Aorta (tissue), 5 donors: ENCODE data around the gene EFCAB12. TPM values are rescaled to one million over a fixed set of nuclear protein-coding genes. Genes with fewer than 3 reads are reported as not detected.

Experiments
- ATAC-seq: fragments of 200-7000 bp; cut with Tn5 transposase; one replicate; pipeline ENCODE4 v1.9.1; 2022; ENCODE audit warnings: moderate library complexity; ENCODE audit not compliant: low FRiP score
- DNase-seq, 2 donors: peaks; one replicate each; pipeline ENCODE4 v3.0.0-alpha.2; 2020
- H3K27ac ChIP-seq, 2 donors: one replicate each; pipeline ENCODE4 v1.5.1; 2013; ENCODE audit warnings: low read length in 2 of 2, mild to moderate bottlenecking in 2 of 2, moderate library complexity in 2 of 2, control low read depth in 1 of 2, inconsistent platforms in 1 of 2, low read depth in 1 of 2
- H3K27me3 ChIP-seq, 2 donors: one replicate each; pipeline ENCODE4 v1.6.1; 2013; ENCODE audit warnings: control low read depth in 1 of 2, low read length in 1 of 2, mild to moderate bottlenecking in 1 of 2, moderate library complexity in 1 of 2; ENCODE audit not compliant: insufficient read depth in 2 of 2, control insufficient read depth in 1 of 2
- H3K36me3 ChIP-seq, 2 donors: one replicate each; pipeline ENCODE4 v1.6.1; 2013; ENCODE audit warnings: control low read depth in 1 of 2, low read length in 1 of 2, mild to moderate bottlenecking in 1 of 2; ENCODE audit not compliant: insufficient read depth in 2 of 2, control insufficient read depth in 1 of 2
- H3K4me1 ChIP-seq, 2 donors: one replicate each; pipeline ENCODE4 v1.6.1; 2013; ENCODE audit warnings: low read length in 2 of 2, control low read depth in 1 of 2, mild to moderate bottlenecking in 1 of 2, moderate library complexity in 1 of 2; ENCODE audit not compliant: insufficient read depth in 2 of 2, control insufficient read depth in 1 of 2
- H3K4me3 ChIP-seq, 2 donors: one replicate each; pipeline ENCODE4 v1.5.1; 2013; ENCODE audit warnings: low read length in 2 of 2, control low read depth in 1 of 2, mild to moderate bottlenecking in 1 of 2
- H3K9me3 ChIP-seq: one replicate; pipeline ENCODE4 v1.6.1; 2013; ENCODE audit warnings: mild to moderate bottlenecking, low read length; ENCODE audit not compliant: control insufficient read depth
- WGBS, 2 donors: extraction: QIAGEN DNeasy Blood & Tissue Kit; methylation state at CpG; one replicate each; pipeline ENCODE4 v1.1.7; 2013; 5-methylcytosine and 5-hydroxymethylcytosine counted together
- intact Hi-C, 2 donors: fragments of 100-400 bp; cut with DNase I; formaldehyde crosslinking; loops; one replicate each; pipeline versions ENCODE4 v1.14.2 to v1.15.0; 2022
- polyA plus RNA-seq, 2 donors: library from polyadenylated mRNA; stranded (reverse); fragments of 200-250 nt; gene quantifications; one replicate each; pipeline ENCODE4 v1.2.3, GENCODE V29; 2013
- total RNA-seq, 2 donors: library from RNA; stranded (reverse); fragmentation: NEBNext Ultra II Directional; extraction: Animal tissue kit (Norgen Biotek cat#: 25700); gene quantifications; one replicate each; pipeline ENCODE4 v1.2.1, GENCODE V29; 2021
- donor health status: healthy with polysubstance abuse.
- donor health status: Bipolar disorder and iron deficiency.
- donor health status: DM: no; HTN: no; CAD: no.
- donor health status: DM: no; HTN: no; CAD: no.
- donor health status: DM: yes; HTN: yes; CAD: no.

Gene EFCAB12
- total and polyA plus RNA-seq, 4 donors: 0.10 to 0.36 (median 0.25) TPM; not detected in 1

DNA sequence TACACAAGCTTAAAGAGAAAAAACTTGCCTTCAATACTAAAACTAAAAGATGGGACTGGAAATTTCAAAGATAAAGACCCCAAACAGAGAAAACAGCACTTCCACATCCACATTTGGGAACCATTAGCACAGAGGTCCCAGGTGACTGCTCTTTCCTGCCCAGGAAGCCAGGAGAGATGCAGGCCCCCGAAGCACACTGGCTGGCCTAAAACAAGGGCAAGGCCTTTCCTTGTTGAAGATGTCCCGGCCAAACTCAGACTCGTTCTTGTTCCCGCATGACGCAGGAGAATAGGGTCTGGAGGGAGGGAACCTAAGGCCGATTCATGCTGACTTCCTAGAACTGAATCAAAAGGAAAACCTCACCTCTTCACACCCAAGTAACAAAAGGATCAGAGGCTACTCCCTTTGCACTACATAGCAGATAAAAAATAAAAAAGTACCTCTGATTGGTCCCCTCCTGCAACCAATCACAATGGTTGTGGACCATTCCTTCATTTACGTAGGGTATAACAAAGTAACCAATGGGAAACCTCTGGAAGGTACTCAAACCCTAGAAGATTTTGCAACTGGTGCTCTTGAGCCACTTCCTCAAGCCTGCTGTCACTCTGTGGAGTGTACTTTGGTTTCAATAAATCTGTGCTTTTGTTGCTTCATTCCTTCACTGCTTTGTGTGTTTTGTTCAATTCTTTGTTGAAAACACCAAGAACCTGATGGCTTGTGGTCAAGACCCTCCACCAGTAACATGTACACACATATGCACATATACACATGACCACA lies 48.7 kb downstream of the EFCAB12 start:
- no peaks in the 10 kb centered on the region for H3K36me3 ChIP-seq
- DNase-seq (no peak), ATAC-seq (no peak)
- H3K4me3 ChIP-seq: no peak overlapping the region
- H3K27ac ChIP-seq: no peak overlapping the region
- 85 to 87% methylated on average over 7 of the region's 7 CpGs for WGBS, 2 donors
- intact Hi-C loops: loop anchor here (10.0 kb wide), 2 partner anchors 445 to 555 kb away; no protein-coding TSS in a partner anchor
- H3K9me3 ChIP-seq: no peaks in the 10 kb centered on the region
- H3K4me1 ChIP-seq: no peaks in the 10 kb centered on the region
- H3K27me3 ChIP-seq: no peaks in the 10 kb centered on the region

DNA sequence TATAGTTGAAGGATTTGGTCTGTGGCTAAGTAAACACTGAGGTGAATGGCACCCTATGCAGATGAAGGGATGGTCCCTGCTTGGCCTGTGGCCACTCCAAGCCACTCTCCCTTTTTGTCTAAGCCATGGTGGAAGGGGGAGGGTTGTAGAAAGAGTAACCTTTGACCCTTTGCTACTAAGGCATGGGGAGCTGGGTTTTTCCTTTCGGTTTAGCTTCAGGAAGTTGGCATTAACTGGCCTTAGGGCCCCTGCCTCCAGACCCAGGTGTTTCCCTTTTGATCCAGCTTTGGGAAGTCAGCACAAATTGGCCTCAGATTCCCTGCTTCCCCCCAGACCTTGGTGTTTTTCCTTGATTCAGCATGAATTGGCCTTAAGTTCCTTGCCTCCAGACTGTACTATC lies 49.5 kb downstream of the EFCAB12 start:
- peak in 1 of 2 donors; percentile 2 for DNase-seq
- intact Hi-C loops: no loop called here
- H3K4me3 ChIP-seq: no peak overlapping the region
- no peaks in the 10 kb centered on the region for H3K4me1 ChIP-seq
- no peak overlapping the region for H3K27ac ChIP-seq
- H3K27me3 ChIP-seq: no peaks in the 10 kb centered on the region
- no peak for ATAC-seq
- no peaks in the 10 kb centered on the region for H3K36me3 ChIP-seq
- 73 to 78% methylated on average over 1 of the region's 1 CpG for WGBS, 2 donors
- no peaks in the 10 kb centered on the region for H3K9me3 ChIP-seq

DNA sequence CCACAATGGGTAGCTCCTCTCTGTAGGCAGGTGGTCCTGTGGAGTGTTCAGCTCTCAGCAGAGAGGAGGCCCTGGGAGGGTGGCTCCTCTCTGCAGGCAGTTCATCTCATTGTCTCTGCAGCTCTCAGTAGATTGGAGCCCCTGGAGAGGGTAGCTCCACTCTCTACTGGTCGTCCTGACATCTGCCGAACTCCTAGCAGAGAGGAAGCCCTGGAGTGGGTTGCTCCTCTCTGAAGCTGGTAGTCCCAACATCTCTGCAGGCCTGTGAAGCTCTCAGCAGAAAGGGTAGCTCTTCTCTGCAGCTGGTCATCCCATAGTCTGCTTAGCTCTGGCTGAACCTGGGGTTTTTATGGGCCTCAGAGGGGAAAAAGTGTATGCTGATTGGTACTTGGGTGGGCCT lies 50.8 kb downstream of the EFCAB12 start:
- 90 to 93% methylated on average over 2 of the region's 2 CpGs for WGBS, 2 donors
- no peaks in the 10 kb centered on the region for H3K27me3 ChIP-seq
- H3K4me3 ChIP-seq: no peak overlapping the region
- H3K27ac ChIP-seq: no peak overlapping the region
- DNase-seq: no peak
- H3K36me3 ChIP-seq: no peaks in the 10 kb centered on the region
- no peaks in the 10 kb centered on the region for H3K4me1 ChIP-seq
- no peak for ATAC-seq
- no peaks in the 10 kb centered on the region for H3K9me3 ChIP-seq
- intact Hi-C loops: no loop called here

- no peak for ATAC-seq
- WGBS, 2 donors: 74 to 76% methylated on average over 5 of the region's 5 CpGs
- no peaks in the 10 kb centered on the region for H3K4me1 ChIP-seq
- no peaks in the 10 kb centered on the region for H3K9me3 ChIP-seq
- DNase-seq: no peak
- no peak overlapping the region for H3K4me3 ChIP-seq
- intact Hi-C loops: no loop called here
- no peaks in the 10 kb centered on the region for H3K36me3 ChIP-seq
- H3K27ac ChIP-seq: no peak overlapping the region
- H3K27me3 ChIP-seq: no peaks in the 10 kb centered on the region
Observed at GRCh38 chr3:129375099-129375498, 53.3 kb downstream of the EFCAB12 start.

GRCh38 chr3:129371041-129371826 lies 57.2 kb downstream of the EFCAB12 start:
- Histone ChIP-seq H3K27ac (no peak overlapping the region), H3K9me3 (no peaks in the 10 kb centered on the region), H3K4me1 (no peaks in the 10 kb centered on the region), H3K27me3 (no peaks in the 10 kb centered on the region), H3K4me3 (no peak overlapping the region), H3K36me3 (no peaks in the 10 kb centered on the region)
- ATAC-seq (no peak), DNase-seq (peak in 1 of 2 donors; percentile 59)
- intact Hi-C loops: no loop called here
- WGBS, 2 donors: 66 to 71% methylated on average over 19 to 20 of the region's 20 CpGs

DNA sequence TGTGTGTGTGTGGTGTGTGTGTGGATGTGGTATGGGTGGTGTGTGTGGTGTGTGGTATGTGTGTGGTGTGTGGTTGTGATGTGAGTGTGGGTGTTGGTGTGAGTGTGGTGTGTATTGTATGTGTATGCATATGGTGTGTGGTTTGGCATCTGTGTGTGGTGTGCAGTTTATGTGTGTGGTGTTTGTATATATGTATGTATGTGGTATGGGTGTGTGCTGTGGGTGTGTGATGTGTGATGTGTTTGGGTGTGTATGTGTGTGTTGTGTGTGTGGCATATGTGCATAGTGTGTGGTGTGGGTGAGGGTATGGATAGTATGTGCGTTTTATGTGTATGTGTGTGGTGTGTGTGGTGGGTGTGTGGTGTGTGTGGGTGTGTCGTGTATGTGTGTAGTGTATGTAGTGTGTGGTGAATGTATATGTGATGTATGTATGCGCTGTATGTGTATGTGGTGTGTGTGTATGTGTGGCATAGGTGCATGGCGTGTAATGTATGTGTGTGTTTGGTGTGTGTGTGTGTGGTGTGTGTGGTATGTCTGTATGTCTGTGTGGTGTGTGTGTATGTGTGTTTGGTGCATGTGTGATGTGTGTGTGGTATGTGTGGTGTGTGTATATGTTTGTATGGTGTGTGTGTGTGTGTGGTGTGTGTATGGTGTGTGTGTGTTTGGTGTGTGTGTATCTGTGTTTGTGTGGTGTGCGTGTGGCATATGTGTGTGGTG lies 58.0 kb downstream of the EFCAB12 start:
- Histone ChIP-seq H3K36me3 (no peaks in the 10 kb centered on the region), H3K4me1 (no peaks in the 10 kb centered on the region), H3K27me3 (no peaks in the 10 kb centered on the region), H3K4me3 (no peak overlapping the region), H3K9me3 (no peaks in the 10 kb centered on the region), H3K27ac (no peak overlapping the region)
- intact Hi-C loops: no loop called here
- DNase-seq (peak in 1 of 2 donors; percentile 20), ATAC-seq (no peak)
- WGBS, 2 donors: 92 to 93% methylated on average over 5 of the region's 5 CpGs

- intact Hi-C loops: no loop called here
- Histone ChIP-seq H3K4me1 (no peaks in the 10 kb centered on the region), H3K4me3 (no peak overlapping the region), H3K27me3 (no peaks in the 10 kb centered on the region), H3K9me3 (no peaks in the 10 kb centered on the region), H3K36me3 (no peaks in the 10 kb centered on the region), H3K27ac (no peak overlapping the region)
- DNase-seq (peak in 1 of 2 donors; percentile 7), ATAC-seq (no peak)
- WGBS, 2 donors: 91 to 95% methylated on average over 5 of the region's 5 CpGs
Observed at GRCh38 chr3:129369711-129370110, 58.7 kb downstream of the EFCAB12 start.

DNA sequence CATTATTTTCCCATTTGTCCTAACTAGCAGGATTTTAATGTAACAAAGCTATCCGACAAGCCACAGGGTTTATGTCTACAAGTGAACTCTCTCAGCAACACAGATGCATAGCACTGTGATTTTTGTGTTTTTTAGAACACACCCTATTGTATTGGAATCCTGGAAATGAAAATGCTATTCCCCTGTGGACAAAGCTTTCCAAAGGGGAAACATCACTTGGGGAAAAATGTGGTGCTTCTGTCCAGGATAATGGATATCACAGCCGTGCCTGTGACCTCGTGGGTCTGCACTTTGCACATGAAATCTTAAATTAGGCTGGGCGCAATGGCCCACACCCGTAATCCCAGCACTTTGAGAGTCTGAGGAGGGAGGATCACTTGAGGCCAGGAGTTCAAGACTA lies 60.6 kb downstream of the EFCAB12 start:
- WGBS, 2 donors: 73 to 78% methylated on average over 5 of the region's 5 CpGs
- no peaks in the 10 kb centered on the region for H3K4me1 ChIP-seq
- no peaks in the 10 kb centered on the region for H3K36me3 ChIP-seq
- H3K27me3 ChIP-seq: no peaks in the 10 kb centered on the region
- no peak for ATAC-seq
- peak in 1 of 2 donors; percentile 39 for DNase-seq
- no peak overlapping the region for H3K27ac ChIP-seq
- no peaks in the 10 kb centered on the region for H3K9me3 ChIP-seq
- intact Hi-C loops: no loop called here
- H3K4me3 ChIP-seq: no peak overlapping the region
